Natural killer cell (primary cell): ENCODE measurements around the gene CIROP. TPM values are rescaled to one million over a fixed set of nuclear protein-coding genes. Genes with fewer than 3 reads are reported as not detected.

Experiments
- ATAC-seq, 3 donors: fragments of 150-1000 bp in 2 of 3; fragments of 200-7000 bp in 1 of 3; cut with Tn5 transposase; 1 replicate in 1 of 3; 2 replicates in 2 of 3; pipeline ENCODE4 v1.10.0; 2021; ENCODE audit warnings: mild to moderate bottlenecking in 2 of 3, moderate library complexity in 2 of 3
- DNase-seq, 2 donors: peaks; one replicate each; pipeline versions ENCODE4 v3.0.0 to v3.0.0-alpha.2; 2013 to 2021; ENCODE audit warnings: mixed read lengths in 1 of 2
- H3K27ac ChIP-seq: one replicate; pipeline ENCODE4 v1.5.1; 2013; ENCODE audit warnings: mild to moderate bottlenecking, low read length
- H3K27me3 ChIP-seq: one replicate; pipeline ENCODE4 v1.6.1; 2013; ENCODE audit warnings: low read length; ENCODE audit not compliant: control insufficient read depth, insufficient read depth
- H3K36me3 ChIP-seq: one replicate; pipeline ENCODE4 v1.6.1; 2013; ENCODE audit warnings: low read length; ENCODE audit not compliant: control insufficient read depth, insufficient read depth
- H3K4me1 ChIP-seq: one replicate; pipeline ENCODE4 v1.6.1; 2013; ENCODE audit warnings: low read length; ENCODE audit not compliant: control insufficient read depth, insufficient read depth
- H3K4me3 ChIP-seq: one replicate; pipeline ENCODE4 v1.5.1; 2013; ENCODE audit warnings: low read length
- H3K9me3 ChIP-seq: one replicate; pipeline ENCODE4 v1.6.1; 2013; ENCODE audit warnings: low read length; ENCODE audit not compliant: control insufficient read depth, insufficient read depth
- H3K27ac Mint-ChIP-seq, 2 donors: one replicate each; pipeline ENCODE4 v1.8.0; 2022; ENCODE audit warnings: mild to moderate bottlenecking in 2 of 2, mixed read lengths in 2 of 2, moderate library complexity in 1 of 2
- H3K27me3 Mint-ChIP-seq, 2 donors: one replicate each; pipeline ENCODE4 v1.8.0; 2022; ENCODE audit warnings: low read depth in 2 of 2, mixed read lengths in 2 of 2
- H3K36me3 Mint-ChIP-seq: one replicate; pipeline ENCODE4 v1.8.0; 2022; ENCODE audit warnings: mixed read lengths
- H3K4me1 Mint-ChIP-seq, 2 donors: one replicate each; pipeline ENCODE4 v1.8.0; 2022; ENCODE audit warnings: mixed read lengths in 2 of 2
- H3K4me3 Mint-ChIP-seq: one replicate; pipeline ENCODE4 v1.8.0; 2022; ENCODE audit warnings: mild to moderate bottlenecking, moderate library complexity, mixed read lengths
- H3K9me3 Mint-ChIP-seq, 2 donors: one replicate each; pipeline ENCODE4 v1.8.0; 2022; ENCODE audit warnings: mixed read lengths in 2 of 2
- CTCF ChIP-seq: fragments of 200-600 bp; IDR thresholded peaks from one replicate; pipeline ENCODE4 v1.8.0; 2022; ENCODE audit warnings: antibody characterized with exemption
- WGBS: methylation state at CpG from one replicate; pipeline ENCODE4 v1.1.7; 2013; ENCODE audit warnings: missing lambda C conversion rate; ENCODE audit not compliant: insufficient coverage; 5-methylcytosine and 5-hydroxymethylcytosine counted together
- intact Hi-C: fragments of 100-400 bp; cut with micrococcal nuclease; formaldehyde crosslinking; loops from one replicate; pipeline ENCODE4 v1.14.2; 2022
- total RNA-seq, 4 donors: library from RNA; stranded (reverse); fragments of 120-200 nt in 1 of 4; gene quantifications; one replicate each; pipeline versions ENCODE4 v1.2.3 to v1.2.4, GENCODE V29; 2013 to 2022

The CIROP gene
- total RNA-seq, 3 donors from 2014 or later (not counting 1 experiment from before 2014, with no cell fraction given), result not detected

- Histone ChIP-seq H3K36me3 (peaks cover 81% of the 10 kb centered on the region), H3K4me1 (no peaks in the 10 kb centered on the region), H3K27ac (no peak overlapping the region), H3K4me3 (no peak overlapping the region), H3K27me3 (no peaks in the 10 kb centered on the region), H3K9me3 (no peaks in the 10 kb centered on the region)
- Mint-ChIP-seq H3K27me3 (no peaks in the 10 kb centered on the region), H3K36me3 (peaks cover 31% of the 10 kb centered on the region), H3K4me3 (no peak overlapping the region), H3K4me1 (peaks cover 7 to 20% of the 10 kb centered on the region in 2 donors), H3K27ac (peak overlapping the region; percentile 18 to 49), H3K9me3 (no peaks in the 10 kb centered on the region)
- TF ChIP-seq CTCF, result no peak
- ATAC-seq (no peak), DNase-seq (no peak)
- intact Hi-C loops, result no loop called here
- WGBS, result 96% methylated on average over 3 of the region's 3 CpGs
These were observed 19.3 kb downstream of the CIROP start for GRCh38 chr14:23085458-23085857.

- Mint-ChIP-seq H3K4me1 (peaks cover under 1 to 6% of the 10 kb centered on the region in 2 donors), H3K36me3 (peaks cover 31% of the 10 kb centered on the region), H3K9me3 (no peaks in the 10 kb centered on the region), H3K27ac (peak overlapping the region; percentile 14 to 53), H3K4me3 (no peak overlapping the region), H3K27me3 (no peaks in the 10 kb centered on the region)
- 90% methylated on average over 1 of the region's 1 CpG for WGBS
- Histone ChIP-seq H3K4me1 (no peaks in the 10 kb centered on the region), H3K36me3 (peaks cover 84% of the 10 kb centered on the region), H3K27ac (no peak overlapping the region), H3K27me3 (no peaks in the 10 kb centered on the region), H3K9me3 (no peaks in the 10 kb centered on the region), H3K4me3 (no peak overlapping the region)
- DNase-seq, result no peak
- TF ChIP-seq CTCF, result no peak
- intact Hi-C loops, result no loop called here
- no peak for ATAC-seq
These were observed 24.3 kb downstream of the CIROP start for GRCh38 chr14:23080474-23080873.

- DNase-seq, result no peak
- Histone ChIP-seq H3K36me3 (peaks cover 83% of the 10 kb centered on the region), H3K27ac (no peak overlapping the region), H3K4me3 (no peak overlapping the region), H3K9me3 (no peaks in the 10 kb centered on the region), H3K4me1 (no peaks in the 10 kb centered on the region), H3K27me3 (no peaks in the 10 kb centered on the region)
- peaks cover 0 to 5% of the 10 kb centered on the region in 2 donors for H3K4me1 Mint-ChIP-seq
- intact Hi-C loops, result no loop called here
- H3K4me3 Mint-ChIP-seq, result no peak overlapping the region
- ATAC-seq, result no peak
- TF ChIP-seq CTCF, result no peak
- no peaks in the 10 kb centered on the region for H3K9me3 Mint-ChIP-seq
- WGBS, result 98% methylated on average over 2 of the region's 2 CpGs
- H3K27me3 Mint-ChIP-seq, result no peaks in the 10 kb centered on the region
- peak overlapping the region; percentile 14 to 53 for H3K27ac Mint-ChIP-seq
- H3K36me3 Mint-ChIP-seq, result peaks cover 29% of the 10 kb centered on the region
These were observed 25.1 kb downstream of the CIROP start for GRCh38 chr14:23079716-23080115.

GRCh38 chr14:23078692-23079116 is 26.1 kb downstream of the CIROP start:
- H3K36me3 Mint-ChIP-seq, result peaks cover 29% of the 10 kb centered on the region
- WGBS, result 77% methylated on average over 2 of the region's 2 CpGs
- H3K27ac ChIP-seq, result no peak overlapping the region

More at GRCh38 chr14:23078692-23079116, 26.1 kb downstream of the CIROP start:
- TF ChIP-seq CTCF, result no peak
- H3K4me3 ChIP-seq, result no peak overlapping the region
- H3K27ac Mint-ChIP-seq, result peak overlapping the region in 1 of 2 donors; percentile 53
- H3K27me3 ChIP-seq, result no peaks in the 10 kb centered on the region
- peaks cover 84% of the 10 kb centered on the region for H3K36me3 ChIP-seq
- H3K4me1 ChIP-seq, result no peaks in the 10 kb centered on the region
- intact Hi-C loops, result no loop called here
- no peaks in the 10 kb centered on the region for H3K9me3 Mint-ChIP-seq
- H3K27me3 Mint-ChIP-seq, result no peaks in the 10 kb centered on the region
- H3K4me3 Mint-ChIP-seq, result no peak overlapping the region
- ATAC-seq, result peak in 1 of 3 donors; percentile 46
- DNase-seq, result no peak
- no peaks in the 10 kb centered on the region for H3K9me3 ChIP-seq
- peaks cover 0 to 5% of the 10 kb centered on the region in 2 donors for H3K4me1 Mint-ChIP-seq
